HG02588 (cell line): ENCODE results near the gene SMPD2.
"Not testable (repeated sequence)": the region's sequence is repeated elsewhere in the genome, so short reads cannot be mapped to it uniquely, and the experiment has no call there.

Source experiments
- ATAC-seq: cut with Tn5 transposase; IDR thresholded peaks from one replicate; pipeline ENCODE4 v1.9.1; 2021; ENCODE audit warnings: mild to moderate bottlenecking, moderate library complexity; ENCODE audit not compliant: unreplicated experiment

Gene SMPD2

GRCh38 chr6:109458774-109459531 lies 18.4 kb downstream of the SMPD2 start:
- ATAC-seq = peak; percentile 21

GRCh38 chr6:109460161-109460829 lies 19.8 kb downstream of the SMPD2 start:
- no peak for ATAC-seq

- ATAC-seq = not testable (repeated sequence)
Observed at GRCh38 chr6:109461205-109461604, 20.7 kb downstream of the SMPD2 start.

DNA sequence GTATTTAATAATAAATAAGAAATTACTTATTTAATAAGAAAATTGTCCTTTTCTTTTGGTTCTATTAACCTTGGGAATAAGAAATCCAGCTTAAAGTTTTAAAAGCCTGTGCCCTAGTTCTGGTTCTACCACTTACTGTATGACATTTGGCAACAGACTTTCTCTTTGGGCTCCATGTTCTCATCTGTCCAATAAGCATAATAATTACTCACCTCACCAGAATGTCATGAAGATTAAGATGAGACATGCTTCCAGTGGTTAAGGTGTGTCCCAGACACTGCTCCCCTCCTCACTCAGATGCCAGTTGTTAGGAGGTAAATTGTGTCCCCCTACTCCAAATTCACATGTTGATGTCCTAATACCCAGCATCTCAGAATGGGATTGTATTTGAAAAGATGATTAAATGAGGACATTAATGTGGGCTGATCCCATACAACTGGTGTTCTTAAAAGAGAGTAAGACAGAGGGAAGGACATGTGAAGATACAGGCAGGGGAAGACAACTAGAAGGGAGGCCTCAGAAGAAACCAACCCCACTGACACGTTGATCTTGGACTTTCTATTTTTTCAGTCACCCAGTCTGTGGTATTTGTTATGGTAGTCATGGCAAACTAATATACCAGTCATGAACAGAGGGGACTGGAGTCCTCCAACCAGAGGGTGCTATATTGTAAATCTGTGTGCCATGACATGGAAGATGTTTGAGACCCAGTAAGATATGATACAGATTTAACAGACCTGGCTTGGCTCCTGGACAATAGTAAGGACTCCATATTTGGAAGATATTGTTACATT lies 21.4 kb downstream of the SMPD2 start:
- ATAC-seq = no peak

DNA sequence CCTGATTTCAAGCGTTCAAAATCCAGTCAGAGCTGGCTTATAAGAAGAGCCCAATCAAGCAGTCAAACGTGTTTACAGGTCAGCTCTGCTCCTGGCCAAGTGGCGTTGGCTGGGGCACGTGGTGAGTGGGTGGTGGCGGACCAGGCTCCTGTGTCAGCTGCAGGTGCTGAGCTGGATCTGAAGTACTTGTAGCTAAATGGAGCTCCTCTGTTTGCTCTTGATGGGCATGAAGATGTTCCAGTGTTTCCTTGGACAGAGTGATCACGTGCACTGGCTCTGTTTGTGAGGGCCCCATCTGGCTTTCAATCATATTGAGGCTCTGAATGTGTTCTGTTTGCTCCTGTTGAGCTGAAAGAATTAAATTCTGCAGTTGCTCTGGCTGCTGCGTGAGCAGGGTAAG lies 25.2 kb downstream of the SMPD2 start:
- no peak for ATAC-seq

DNA sequence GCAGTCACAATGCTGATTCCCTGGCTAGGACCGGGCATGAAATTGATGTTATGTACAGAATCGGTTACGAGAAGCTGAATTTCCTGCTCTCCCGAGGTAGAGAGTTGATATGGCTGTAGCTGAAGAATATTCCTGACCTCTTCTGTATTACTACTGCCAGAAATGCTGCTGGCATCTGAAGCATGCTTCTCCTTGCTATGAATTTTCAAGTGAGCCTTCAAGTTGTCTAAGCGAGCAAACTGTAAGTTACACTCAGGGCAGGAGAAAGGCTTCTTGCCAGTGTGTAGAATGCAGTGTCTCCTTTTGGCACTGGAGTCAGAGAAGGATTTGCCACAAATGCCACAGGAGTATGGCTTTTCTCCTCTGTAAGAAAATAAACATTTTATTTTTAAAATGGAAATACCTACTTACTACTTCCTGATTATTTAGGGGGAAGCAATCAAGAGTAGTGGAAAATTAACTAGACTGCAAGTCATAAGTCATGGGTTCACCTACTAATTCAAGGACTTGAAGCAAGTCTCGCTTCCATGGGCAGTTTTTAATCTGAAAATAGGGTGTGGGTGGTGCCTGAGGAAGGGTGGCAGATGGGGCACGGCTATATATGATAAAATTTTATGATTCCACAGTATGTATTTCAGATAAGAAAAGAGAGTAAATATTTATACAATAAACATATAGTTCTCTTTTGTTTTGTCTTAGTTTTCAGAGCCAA lies 25.8 kb downstream of the SMPD2 start:
- no peak for ATAC-seq

DNA sequence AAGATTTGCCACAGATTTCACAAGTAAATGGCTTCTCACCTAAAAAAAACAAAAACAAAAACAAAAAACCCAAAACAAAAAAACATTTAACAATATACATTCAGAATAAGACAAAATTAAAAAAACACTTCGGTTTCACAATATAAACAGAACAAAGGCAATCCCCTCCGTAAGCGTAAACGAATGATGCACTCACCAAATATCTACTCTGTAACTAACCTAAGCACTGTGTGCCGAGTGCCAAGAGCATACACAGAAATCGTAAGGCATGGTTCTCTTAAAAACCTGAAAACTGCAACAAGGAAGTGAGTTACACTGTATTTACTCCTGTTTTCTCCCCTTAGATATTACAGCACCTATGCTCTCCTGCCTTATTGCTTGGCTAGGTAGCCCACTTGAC lies 27.2 kb downstream of the SMPD2 start:
- ATAC-seq = no peak

DNA sequence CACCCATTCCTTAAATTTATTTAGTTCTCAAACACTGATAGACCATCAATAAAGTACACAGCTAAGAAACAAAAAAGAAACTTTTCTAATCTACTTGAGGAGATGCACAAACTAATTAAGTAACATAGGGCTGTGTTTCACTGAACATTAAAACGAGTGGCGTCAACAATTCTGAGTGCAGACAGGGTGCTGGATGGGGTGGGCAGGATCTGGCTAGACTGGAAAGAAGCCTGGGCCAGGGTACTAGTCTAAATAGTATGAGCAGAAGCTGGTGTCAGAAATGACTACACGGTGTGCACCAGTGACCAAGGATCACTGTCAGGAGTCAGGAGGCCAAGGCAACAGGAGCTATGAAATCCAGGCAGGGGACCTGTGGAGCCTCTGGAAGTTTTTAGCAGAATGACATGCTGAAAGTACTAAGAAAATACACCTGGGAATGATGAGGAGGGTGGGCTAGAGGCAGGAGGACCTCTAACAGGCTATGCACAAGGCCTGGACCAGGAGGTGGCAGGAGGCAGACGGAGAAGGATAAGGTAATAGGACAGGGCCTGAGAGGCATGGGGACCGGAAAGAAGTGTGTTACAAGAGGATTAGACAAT lies 29.2 kb downstream of the SMPD2 start:
- no peak for ATAC-seq

GRCh38 chr6:109471105-109471810 lies 30.7 kb downstream of the SMPD2 start:
- ATAC-seq = no peak

GRCh38 chr6:109472132-109472995 lies 31.8 kb downstream of the SMPD2 start:
- ATAC-seq = peak; percentile 70

GRCh38 chr6:109473120-109473519 lies 32.6 kb downstream of the SMPD2 start:
- no peak for ATAC-seq

GRCh38 chr6:109474995-109475394 lies 34.5 kb downstream of the SMPD2 start:
- no peak for ATAC-seq

GRCh38 chr6:109475625-109476024 lies 35.1 kb downstream of the SMPD2 start:
- ATAC-seq = no peak

- no peak for ATAC-seq
Observed at GRCh38 chr6:109477184-109477583, 36.7 kb downstream of the SMPD2 start.

- peak; percentile 58 for ATAC-seq
Observed at GRCh38 chr6:109477725-109478124, 37.2 kb downstream of the SMPD2 start.

DNA sequence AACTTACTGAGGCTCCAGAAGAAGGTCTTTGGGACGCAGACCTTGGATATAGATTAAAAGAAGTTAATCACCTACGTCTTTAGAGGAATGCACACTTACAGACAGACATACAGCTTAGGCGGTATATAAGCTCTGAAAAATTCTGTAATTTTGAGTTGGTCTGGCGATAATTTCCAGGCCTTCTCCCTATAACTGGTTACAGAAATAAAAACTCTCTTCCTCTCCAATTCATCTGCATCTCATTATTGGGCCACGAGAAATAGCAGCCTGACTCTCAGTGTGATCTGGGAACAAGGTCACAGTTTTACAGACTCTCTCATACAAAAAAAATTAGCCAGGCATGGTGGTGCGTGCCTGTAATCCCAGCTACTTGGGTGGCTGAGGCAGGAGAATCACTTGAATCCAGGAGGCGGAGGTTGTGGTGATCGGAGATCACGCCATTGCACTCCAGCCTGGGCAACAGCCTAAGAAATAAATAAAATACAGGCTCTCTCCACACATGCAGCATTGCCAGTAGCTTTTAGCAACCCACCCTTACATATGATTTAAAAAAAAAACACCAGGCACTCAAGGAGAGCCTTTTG lies 37.8 kb downstream of the SMPD2 start:
- no peak for ATAC-seq

DNA sequence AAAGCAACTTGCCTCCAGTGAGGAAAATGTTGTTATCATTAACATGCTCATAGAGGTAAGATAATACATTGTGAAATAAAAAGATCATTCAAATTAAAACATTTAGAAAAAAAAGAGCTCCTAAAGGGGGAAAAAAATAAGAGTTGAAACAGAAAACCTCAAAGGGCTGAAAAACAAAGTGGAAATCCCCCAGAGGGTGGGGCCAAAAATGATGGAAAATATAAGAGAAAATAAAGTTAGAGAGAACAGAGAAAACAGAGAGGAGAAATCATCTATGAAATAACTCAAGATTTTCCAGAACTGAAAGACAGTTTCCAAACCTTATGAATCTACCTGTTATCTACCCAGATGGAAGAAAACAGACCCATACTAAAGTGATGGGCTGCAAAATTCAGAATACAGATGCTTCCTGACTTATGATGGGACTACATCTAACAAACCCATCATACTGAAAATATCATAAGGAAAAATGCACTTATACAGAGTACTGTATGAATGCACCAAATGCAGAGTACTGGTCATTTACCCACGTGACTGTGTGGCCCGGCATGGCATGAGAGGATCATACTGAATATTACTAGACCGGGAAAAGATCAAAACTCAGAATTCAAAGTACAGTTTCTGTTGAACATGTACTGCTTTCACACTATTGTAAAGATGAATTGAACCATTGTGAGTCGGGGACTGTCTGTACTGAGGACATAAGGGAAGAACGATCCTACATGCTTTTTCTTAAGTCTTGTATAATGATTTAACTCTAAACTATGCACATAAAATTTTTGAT lies 38.5 kb downstream of the SMPD2 start:
- no peak for ATAC-seq

DNA sequence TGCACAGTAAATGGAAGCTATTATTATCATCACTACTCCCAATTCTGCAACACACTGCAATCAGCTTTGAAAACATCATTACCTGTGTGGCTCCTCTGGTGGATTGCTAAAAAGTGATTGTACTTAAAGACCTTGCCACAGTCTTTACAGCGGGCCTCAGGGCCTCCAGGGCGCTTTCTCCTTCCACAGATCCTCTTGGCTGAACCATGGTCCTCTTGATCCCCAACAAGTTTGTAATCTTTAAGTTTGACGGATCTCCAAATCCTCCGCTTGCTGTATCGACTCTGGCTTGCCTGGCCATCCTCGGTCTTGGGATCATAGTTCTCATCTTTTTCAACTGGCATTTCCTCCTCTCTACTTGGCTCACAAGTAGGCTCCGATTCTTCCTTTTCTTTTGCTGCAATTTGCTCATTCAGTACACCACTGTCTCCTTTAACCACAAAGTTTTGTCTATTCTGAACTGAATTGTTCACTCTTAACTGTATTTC lies 40.5 kb downstream of the SMPD2 start:
- ATAC-seq = no peak
